HepG2 (cell line): ENCODE measurements around the gene CAMTA2. TPM values are rescaled to one million over a fixed set of nuclear protein-coding genes. Genes with fewer than 3 reads are reported as not detected.

ENCODE experiments used
- ARID4A ChIP-seq: sonication (generic); formaldehyde crosslinking; IDR thresholded peaks from 2 replicates; pipeline ENCODE4 v1.5.0; 2020; ENCODE audit warnings: mild to moderate bottlenecking, missing genetic modification reagents, borderline replicate concordance
- ARNT ChIP-seq: fragments of 450-650 bp; IDR thresholded peaks from 2 replicates; pipeline ENCODE4 v1.6.1; 2017
- ARNTL ChIP-seq: sonication (generic); formaldehyde crosslinking; IDR thresholded peaks from 2 replicates; pipeline ENCODE4 v1.4.0; 2020; ENCODE audit warnings: mild to moderate bottlenecking, missing genetic modification reagents
- CCDC6 ChIP-seq: sonication (generic); formaldehyde crosslinking; IDR thresholded peaks from 2 replicates; pipeline ENCODE4 v1.8.1; 2022; ENCODE audit warnings: mild to moderate bottlenecking, missing genetic modification reagents, moderate library complexity
- CHD4 ChIP-seq: fragments of 200-600 bp; sonication (generic); IDR thresholded peaks from 2 replicates; pipeline ENCODE4 v1.7.0; 2017; ENCODE audit warnings: mild to moderate bottlenecking, low read length, borderline replicate concordance
- MED1 ChIP-seq: sonication (generic); formaldehyde crosslinking; IDR thresholded peaks from 2 replicates; pipeline ENCODE4 v1.4.0; 2020; ENCODE audit warnings: missing genetic modification reagents
- MEIS1 ChIP-seq: sonication (generic); formaldehyde crosslinking; IDR thresholded peaks from 2 replicates; pipeline ENCODE4 v1.9.0; 2021; ENCODE audit warnings: mild to moderate bottlenecking, missing genetic modification reagents, moderate library complexity, borderline replicate concordance
- MTF2 ChIP-seq: sonication (generic); formaldehyde crosslinking; IDR thresholded peaks from 2 replicates; pipeline ENCODE4 v1.5.0; 2020; ENCODE audit warnings: missing genetic modification reagents, borderline replicate concordance
- MYC ChIP-seq: sonication (generic); formaldehyde crosslinking; IDR thresholded peaks from 2 replicates; pipeline ENCODE4 v1.9.0; 2021; ENCODE audit warnings: missing genetic modification reagents, borderline replicate concordance
- MYPOP ChIP-seq: sonication (generic); formaldehyde crosslinking; IDR thresholded peaks from 2 replicates; pipeline ENCODE4 v1.8.1; 2023; ENCODE audit warnings: mild to moderate bottlenecking, moderate library complexity, missing genetic modification reagents
- SALL2 ChIP-seq: sonication (generic); formaldehyde crosslinking; IDR thresholded peaks from 2 replicates; pipeline ENCODE4 v1.8.1; 2023; ENCODE audit warnings: mild to moderate bottlenecking, missing genetic modification reagents, inconsistent platforms
- TERF1 ChIP-seq: sonication (generic); formaldehyde crosslinking; IDR thresholded peaks from 2 replicates; pipeline ENCODE4 v1.8.0; 2022; ENCODE audit warnings: mild to moderate bottlenecking, missing genetic modification reagents, moderate library complexity
- THRA ChIP-seq: sonication (generic); formaldehyde crosslinking; IDR thresholded peaks from 2 replicates; pipeline ENCODE4 v1.4.0; 2020; ENCODE audit warnings: missing genetic modification reagents, borderline replicate concordance
- ZFYVE20 ChIP-seq: sonication (generic); formaldehyde crosslinking; IDR thresholded peaks from 2 replicates; pipeline ENCODE4 v1.8.0; 2023; ENCODE audit warnings: low read depth, mild to moderate bottlenecking, moderate library complexity, missing genetic modification reagents, borderline replicate concordance
- ZNF761 ChIP-seq: sonication (generic); formaldehyde crosslinking; conservative IDR thresholded peaks from 2 replicates; pipeline ENCODE4 v1.4.0; 2020; ENCODE audit warnings: mild to moderate bottlenecking, missing genetic modification reagents
- ZSCAN31 ChIP-seq: sonication (generic); formaldehyde crosslinking; IDR thresholded peaks from 2 replicates; pipeline ENCODE4 v1.5.0; 2020; ENCODE audit warnings: low read depth, mild to moderate bottlenecking, missing genetic modification reagents
- polyA plus RNA-seq, 8 experiments: library from polyadenylated mRNA; depleted of rRNA in 3 of 8; stranded (reverse) in 7 of 8; unstranded in 1 of 8; fragments of >200 nt; fragmentation: Illumina TruSeq in 4 of 8; extraction: Trizol in 4 of 8; gene quantifications; 2 replicates each; pipeline versions ENCODE4 v1.2.1 to v1.2.3, GENCODE V29; 2011 to 2016; ENCODE audit warnings: low read depth in 4 of 8, missing spikeins in 1 of 8, mixed read lengths in 1 of 8; ENCODE audit not compliant: insufficient read depth in 1 of 8
- total RNA-seq, 5 experiments: library from RNA; depleted of rRNA; stranded (reverse); fragments of >200 nt; fragmentation: Illumina TruSeq; extraction: Trizol; gene quantifications; 2 replicates each; pipeline ENCODE4 v1.2.3, GENCODE V29; 2016; ENCODE audit warnings: low read depth in 1 of 5
- TF ChIP-seq, protein P1 (sequence below): sonication (generic); formaldehyde crosslinking; IDR thresholded peaks from 2 replicates; pipeline ENCODE4 v1.4.0; 2020; ENCODE audit warnings: missing genetic modification reagents, borderline replicate concordance

Gene CAMTA2
- total and polyA plus RNA-seq, 2 of the 13 experiments (the other 11 are each of a cell fraction or from before 2014, with no cell fraction given), result 4.1 to 7.1 TPM

DNA sequence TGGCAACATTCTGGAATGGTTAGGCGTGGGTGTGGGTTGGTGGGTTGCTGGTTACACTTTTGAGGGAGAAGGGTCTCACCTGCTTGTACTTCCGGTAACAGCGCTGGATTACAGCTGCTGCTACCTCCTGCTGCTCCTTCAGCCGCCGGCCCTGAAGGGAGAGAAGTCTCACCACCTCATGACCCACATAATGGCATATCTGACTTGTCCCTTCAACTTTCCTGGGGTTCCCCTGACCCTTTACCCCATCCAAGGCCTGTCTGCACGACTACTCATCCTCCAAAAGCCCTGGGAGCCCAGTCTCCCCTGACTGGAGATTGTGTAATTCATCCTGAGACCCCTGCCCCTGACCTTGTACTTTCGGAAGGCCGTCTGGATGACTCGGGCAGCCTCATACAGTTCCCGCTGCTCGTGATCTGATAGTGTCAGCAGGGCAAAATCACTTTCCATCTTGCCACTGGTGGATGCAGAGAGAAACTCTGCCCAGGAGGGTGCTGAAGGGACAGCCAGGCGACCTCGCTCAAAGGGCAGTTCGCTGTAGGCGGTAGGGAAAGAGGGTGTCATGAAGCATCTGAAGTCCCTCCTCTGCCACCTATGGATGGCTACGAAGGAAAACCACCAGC, 17.8 kb downstream of the CAMTA2 start (continued):
- TF ChIP-seq MEIS1 (CRISPR knock-in tag) (no peak), ARNTL (CRISPR knock-in tag) (no peak), ZSCAN31 (CRISPR knock-in tag) (peak; percentile 14; the same call in 1 of the 2 replicates), ARNT (no peak), CHD4 (no peak), MED1 (0 out of 2 replicates have a peak, but pooled peaks have one; percentile 28), TERF1 (CRISPR knock-in tag) (no peak), SALL2 (no peak), ZNF761 (CRISPR knock-in tag) (0 out of 2 replicates have a peak, but pooled peaks have one; percentile 29), MTF2 (CRISPR knock-in tag) (no peak), THRA (no peak), ARID4A (peak; percentile 44; the same call in 1 of the 2 replicates), ZFYVE20 (no peak), MYPOP (CRISPR knock-in tag) (no peak), MYC (peak; percentile 39; the same call in 1 of the 2 replicates), CCDC6 (CRISPR knock-in tag) (no peak)
- TF ChIP-seq, protein P1, sequence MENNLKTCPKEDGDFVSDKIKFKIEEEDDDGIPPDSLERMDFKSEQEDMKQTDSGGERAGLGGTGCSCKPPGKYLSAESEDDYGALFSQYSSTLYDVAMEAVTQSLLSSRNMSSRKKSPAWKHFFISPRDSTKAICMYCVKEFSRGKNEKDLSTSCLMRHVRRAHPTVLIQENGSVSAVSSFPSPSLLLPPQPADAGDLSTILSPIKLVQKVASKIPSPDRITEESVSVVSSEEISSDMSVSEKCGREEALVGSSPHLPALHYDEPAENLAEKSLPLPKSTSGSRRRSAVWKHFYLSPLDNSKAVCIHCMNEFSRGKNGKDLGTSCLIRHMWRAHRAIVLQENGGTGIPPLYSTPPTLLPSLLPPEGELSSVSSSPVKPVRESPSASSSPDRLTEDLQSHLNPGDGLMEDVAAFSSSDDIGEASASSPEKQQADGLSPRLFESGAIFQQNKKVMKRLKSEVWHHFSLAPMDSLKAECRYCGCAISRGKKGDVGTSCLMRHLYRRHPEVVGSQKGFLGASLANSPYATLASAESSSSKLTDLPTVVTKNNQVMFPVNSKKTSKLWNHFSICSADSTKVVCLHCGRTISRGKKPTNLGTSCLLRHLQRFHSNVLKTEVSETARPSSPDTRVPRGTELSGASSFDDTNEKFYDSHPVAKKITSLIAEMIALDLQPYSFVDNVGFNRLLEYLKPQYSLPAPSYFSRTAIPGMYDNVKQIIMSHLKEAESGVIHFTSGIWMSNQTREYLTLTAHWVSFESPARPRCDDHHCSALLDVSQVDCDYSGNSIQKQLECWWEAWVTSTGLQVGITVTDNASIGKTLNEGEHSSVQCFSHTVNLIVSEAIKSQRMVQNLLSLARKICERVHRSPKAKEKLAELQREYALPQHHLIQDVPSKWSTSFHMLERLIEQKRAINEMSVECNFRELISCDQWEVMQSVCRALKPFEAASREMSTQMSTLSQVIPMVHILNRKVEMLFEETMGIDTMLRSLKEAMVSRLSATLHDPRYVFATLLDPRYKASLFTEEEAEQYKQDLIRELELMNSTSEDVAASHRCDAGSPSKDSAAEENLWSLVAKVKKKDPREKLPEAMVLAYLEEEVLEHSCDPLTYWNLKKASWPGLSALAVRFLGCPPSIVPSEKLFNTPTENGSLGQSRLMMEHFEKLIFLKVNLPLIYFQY (CRISPR knock-in tag), result no peak
